GM12892 (cell line): ENCODE results near the gene SLCO1A2.

Source experiments
- POLR2A ChIP-seq: IDR thresholded peaks from 2 replicates; pipeline ENCODE4 v1.6.1; 2011; ENCODE audit warnings: low read depth, low read length, control low read depth
- POLR2AphosphoS5 ChIP-seq: IDR thresholded peaks from 2 replicates; pipeline ENCODE4 v1.6.1; 2011; ENCODE audit warnings: low read depth, low read length, control low read depth

- TF ChIP-seq POLR2A (no peak), POLR2AphosphoS5 (no peak)
These were observed at the start of gene SLCO1A2 for GRCh38 chr12:21334771-21335325.
